H1 (cell line): ENCODE results near the gene COTL1. TPM values are rescaled to one million over a fixed set of nuclear protein-coding genes. Genes with fewer than 3 reads are reported as not detected.

Experiments
- CTCF ChIA-PET: fragments of 300-600 bp; sonication (Branson Sonifier 250); formaldehyde crosslinking; loops from one replicate; lab custom pipeline; 2021; ENCODE audit not compliant: partially characterized antibody; lab: Charles Lee
- POLR2A ChIA-PET: fragments of 300-600 bp; sonication (Branson Sonifier 250); formaldehyde crosslinking; loops from one replicate; lab custom pipeline; 2021; ENCODE audit warnings: inconsistent platforms; ENCODE audit not compliant: partially characterized antibody; lab: Charles Lee
- DNase-seq, 2 experiments: peaks; one replicate each; pipeline versions ENCODE4 v3.0.0 to v3.0.0-alpha.2; 2010 to 2022; ENCODE audit warnings: low spot score in 2 of 2, low read depth in 1 of 2, mixed read lengths in 1 of 2
- FAIRE-seq: peaks from 2 replicates; lab custom pipeline; 2011; peaks lifted over from hg19 to GRCh38; lab: Jason Lieb, UNC
- H2AFZ ChIP-seq: 2 replicates; pipeline ENCODE4 v1.8.1; 2012; ENCODE audit warnings: low read length, inconsistent platforms
- H2AK5ac ChIP-seq: 2 replicates; pipeline ENCODE4 v1.6.1; 2013; ENCODE audit warnings: low read depth, low read length
- H2BK120ac ChIP-seq: replicated peaks from 2 replicates; pipeline ENCODE3; 2013; ENCODE audit warnings: low read depth, low read length, inconsistent platforms
- H2BK12ac ChIP-seq: 2 replicates; pipeline ENCODE4 v1.6.1; 2013; ENCODE audit warnings: low read depth, low read length
- H2BK15ac ChIP-seq: 2 replicates; pipeline ENCODE4 v1.6.1; 2013; ENCODE audit warnings: low read length
- H2BK20ac ChIP-seq: 2 replicates; pipeline ENCODE4 v1.6.1; 2013; ENCODE audit warnings: low read length
- H2BK5ac ChIP-seq: 2 replicates; pipeline ENCODE4 v1.6.1; 2013; ENCODE audit warnings: low read depth, low read length
- H3K14ac ChIP-seq: 2 replicates; pipeline ENCODE4 v1.6.1; 2013; ENCODE audit warnings: inconsistent platforms; ENCODE audit not compliant: insufficient read length
- H3K18ac ChIP-seq: 2 replicates; pipeline ENCODE4 v1.6.1; 2013; ENCODE audit warnings: low read length; ENCODE audit errors: extremely low read depth
- H3K23ac ChIP-seq: 2 replicates; pipeline ENCODE4 v1.6.1; 2013; ENCODE audit warnings: inconsistent platforms; ENCODE audit not compliant: insufficient read length
- H3K23me2 ChIP-seq: 2 replicates; pipeline ENCODE4 v1.6.1; 2013; ENCODE audit warnings: low read depth, low read length
- H3K27ac ChIP-seq: 2 replicates; pipeline ENCODE4 v1.6.1; 2011; ENCODE audit warnings: low read depth, low read length, inconsistent platforms
- H3K27me3 ChIP-seq, 4 experiments: replicated peaks in 1 of 4; 1 replicate in 1 of 4; 2 replicates in 3 of 4; pipeline versions ENCODE4 v1.6.1 to v1.8.1; 2011 to 2013; ENCODE audit warnings: low read length in 3 of 4, mild to moderate bottlenecking in 3 of 4, inconsistent platforms in 2 of 4, mixed read lengths in 2 of 4, moderate library complexity in 1 of 4; ENCODE audit not compliant: control insufficient read depth in 3 of 4, insufficient read depth in 3 of 4; ENCODE audit errors: extremely low read depth in 1 of 4
- H3K36me3 ChIP-seq, 4 experiments: 2 replicates each; pipeline versions ENCODE4 v1.6.1 to v1.8.1; 2011 to 2013; ENCODE audit warnings: mild to moderate bottlenecking in 4 of 4, low read length in 3 of 4, moderate library complexity in 2 of 4, control low read depth in 1 of 4, inconsistent platforms in 1 of 4; ENCODE audit not compliant: insufficient read depth in 4 of 4, control insufficient read depth in 2 of 4
- H3K4ac ChIP-seq: replicated peaks from 2 replicates; pipeline ENCODE3; 2013; ENCODE audit warnings: low read length, low read depth, mixed read lengths, inconsistent platforms; ENCODE audit not compliant: insufficient read length
- H3K4me1 ChIP-seq, 4 experiments: replicated peaks in 1 of 4; 1 replicate in 1 of 4; 2 replicates in 3 of 4; pipeline versions ENCODE4 v1.6.1 to v1.8.1; 2011 to 2013; ENCODE audit warnings: low read length in 3 of 4, inconsistent platforms in 2 of 4, mixed read lengths in 1 of 4; ENCODE audit not compliant: insufficient read depth in 4 of 4, control insufficient read depth in 3 of 4
- H3K4me2 ChIP-seq, 2 experiments: 2 replicates each; pipeline versions ENCODE4 v1.6.1 to v1.8.1; 2011 to 2013; ENCODE audit warnings: low read depth in 2 of 2, low read length in 2 of 2, control low read depth in 1 of 2, inconsistent platforms in 1 of 2, mild to moderate bottlenecking in 1 of 2; ENCODE audit not compliant: insufficient read depth in 1 of 2
- H3K4me3 ChIP-seq, 4 experiments: fragments of 200-600, 300-600 bp in 1 of 4; sonication (generic), shearing (Covaris generic), sonication (Bioruptor Twin) in 1 of 4; 2 replicates each; pipeline versions ENCODE4 v1.5.1 to v1.8.1; 2011 to 2016; ENCODE audit warnings: low read length in 4 of 4, low read depth in 3 of 4, control low read depth in 2 of 4, inconsistent platforms in 2 of 4, mild to moderate bottlenecking in 2 of 4, mixed read lengths in 1 of 4, moderate library complexity in 1 of 4; ENCODE audit not compliant: insufficient read depth in 2 of 4; ENCODE audit errors: extremely low read depth in 1 of 4
- H3K56ac ChIP-seq: replicated peaks from 2 replicates; pipeline ENCODE3; 2013; ENCODE audit warnings: low read depth, mild to moderate bottlenecking, mixed read lengths, low read length, inconsistent platforms; ENCODE audit not compliant: insufficient read length
- H3K79me1 ChIP-seq: 2 replicates; pipeline ENCODE4 v1.6.1; 2013; ENCODE audit warnings: low read depth, low read length, control low read depth
- H3K79me2 ChIP-seq, 2 experiments: 2 replicates each; pipeline versions ENCODE4 v1.6.1 to v1.8.1; 2012 to 2013; ENCODE audit warnings: low read length in 2 of 2, mild to moderate bottlenecking in 2 of 2, inconsistent platforms in 1 of 2; ENCODE audit not compliant: insufficient read depth in 2 of 2, control insufficient read depth in 1 of 2
- H3K9ac ChIP-seq, 4 experiments: replicated peaks in 1 of 4; 1 replicate in 1 of 4; 2 replicates in 3 of 4; pipeline versions ENCODE4 v1.6.1 to v1.8.1; 2011 to 2013; ENCODE audit warnings: low read depth in 3 of 4, low read length in 3 of 4, control low read depth in 2 of 4, mild to moderate bottlenecking in 2 of 4, moderate library complexity in 2 of 4, inconsistent platforms in 1 of 4; ENCODE audit errors: extremely low read depth in 1 of 4
- H3K9me3 ChIP-seq, 2 experiments: 2 replicates each; pipeline versions ENCODE4 v1.6.1 to v1.8.1; 2012 to 2013; ENCODE audit warnings: mild to moderate bottlenecking in 2 of 2, moderate library complexity in 2 of 2, control low read depth in 1 of 2, inconsistent platforms in 1 of 2, low read depth in 1 of 2, low read length in 1 of 2, mixed read lengths in 1 of 2; ENCODE audit not compliant: insufficient read depth in 2 of 2
- H4K20me1 ChIP-seq, 2 experiments: replicated peaks in 1 of 2; 2 replicates each; pipeline versions ENCODE3 to v1.8.1; 2011 to 2013; ENCODE audit warnings: inconsistent platforms in 2 of 2, low read length in 2 of 2, mild to moderate bottlenecking in 1 of 2; ENCODE audit not compliant: insufficient read depth in 2 of 2, control insufficient read depth in 1 of 2
- H4K5ac ChIP-seq: 2 replicates; pipeline ENCODE4 v1.6.1; 2013; ENCODE audit warnings: low read length, low read depth, mixed read lengths, inconsistent platforms; ENCODE audit not compliant: insufficient read length
- H4K8ac ChIP-seq: 2 replicates; pipeline ENCODE4 v1.8.0; 2013; ENCODE audit warnings: mild to moderate bottlenecking, moderate library complexity, low read length, inconsistent platforms; ENCODE audit not compliant: insufficient read depth; ENCODE audit errors: extremely low read depth
- H4K91ac ChIP-seq: replicated peaks from 2 replicates; pipeline ENCODE3; 2013; ENCODE audit warnings: low read length, mixed read lengths, inconsistent platforms; ENCODE audit not compliant: insufficient read length
- ATF2 ChIP-seq: IDR thresholded peaks from 2 replicates; pipeline ENCODE4 v1.6.1; 2012; ENCODE audit warnings: low read length, inconsistent platforms
- BRCA1 ChIP-seq: IDR thresholded peaks from 2 replicates; pipeline ENCODE4 v1.6.1; 2012; ENCODE audit warnings: low read depth, low read length, improper control_type of control experiment
- CHD2 ChIP-seq: IDR thresholded peaks from 2 replicates; pipeline ENCODE4 v1.6.1; 2012; ENCODE audit warnings: low read length, improper control_type of control experiment
- FOSL1 ChIP-seq: IDR thresholded peaks from 2 replicates; pipeline ENCODE4 v1.6.1; 2011; ENCODE audit warnings: mild to moderate bottlenecking, low read depth, low read length, moderate library complexity; ENCODE audit not compliant: insufficient read depth
- JUN ChIP-seq: IDR thresholded peaks from 2 replicates; pipeline ENCODE4 v1.6.1; 2011; ENCODE audit warnings: low read depth, mild to moderate bottlenecking, improper control_type of control experiment, low read length
- KDM1A ChIP-seq: fragments of 200-600, 300-600 bp; sonication (generic); IDR thresholded peaks from 2 replicates; pipeline ENCODE4 v1.7.1; 2016; ENCODE audit warnings: mild to moderate bottlenecking, low read length, borderline replicate concordance
- POU5F1 ChIP-seq: IDR thresholded peaks from 2 replicates; pipeline ENCODE4 v1.6.1; 2011; ENCODE audit warnings: low read depth, mild to moderate bottlenecking, low read length, moderate library complexity
- RAD21 ChIP-seq, 2 experiments: IDR thresholded peaks in 1 of 2; conservative IDR thresholded peaks in 1 of 2; 2 replicates each; pipeline ENCODE4 v1.6.1; 2011; ENCODE audit warnings: low read depth in 2 of 2, low read length in 2 of 2, improper control_type of control experiment in 1 of 2, inconsistent platforms in 1 of 2, mild to moderate bottlenecking in 1 of 2, moderate library complexity in 1 of 2
- SIN3A ChIP-seq, 2 experiments: IDR thresholded peaks in 1 of 2; conservative IDR thresholded peaks in 1 of 2; 2 replicates each; pipeline ENCODE4 v1.6.1; 2011 to 2012; ENCODE audit warnings: low read length in 2 of 2, improper control_type of control experiment in 1 of 2, low read depth in 1 of 2, mild to moderate bottlenecking in 1 of 2
- YY1 ChIP-seq: IDR thresholded peaks from 2 replicates; pipeline ENCODE4 v1.6.1; 2011; ENCODE audit warnings: low read depth, mild to moderate bottlenecking, low read length
- WGBS, 2 experiments: shearing (Covaris generic) in 1 of 2; methylation state at CpG; one replicate each; pipeline versions ENCODE4 v1.1.6 to v1.1.7; 2013 to 2015; ENCODE audit warnings: low lambda C conversion rate in 2 of 2, mixed read lengths in 2 of 2, inconsistent platforms in 1 of 2, low coverage in 1 of 2, missing lambda C conversion rate in 1 of 2; ENCODE audit not compliant: insufficient replicate concordance in 2 of 2, insufficient coverage in 1 of 2, insufficient read length in 1 of 2; ENCODE audit errors: extremely low coverage in 1 of 2, missing lambda C conversion rate in 1 of 2; 5-methylcytosine and 5-hydroxymethylcytosine counted together
- polyA plus RNA-seq, 7 experiments: library from polyadenylated mRNA; depleted of rRNA in 3 of 7; stranded (reverse) in 5 of 7; unstranded in 2 of 7; fragments of >200 nt in 5 of 7; fragments of 200-250 nt in 2 of 7; gene quantifications; 1 replicate in 5 of 7; 2 replicates in 1 of 7; 4 replicates in 1 of 7; pipeline versions ENCODE4 v1.2.1 to v1.2.3, GENCODE V29; 2011 to 2013; ENCODE audit warnings: missing spikeins in 2 of 7, mixed read lengths in 2 of 7
- total RNA-seq: library from RNA; stranded (reverse); fragmentation: NEBNext Ultra II Directional; extraction: Animal tissue kit (Norgen Biotek cat#: 25700); gene quantifications from 2 replicates; pipeline ENCODE4 v1.2.1, GENCODE V29; 2021

The COTL1 gene
- total and polyA plus RNA-seq, 2 of the 8 experiments (the other 6 are each of a cell fraction or from before 2014, with no cell fraction given), result 59.2 to 183 TPM

GRCh38 chr16:84537491-84538151 is 80.3 kb downstream of the COTL1 start:
- H3K9me3 ChIP-seq, result no peaks in the 10 kb centered on the region
- H2AFZ ChIP-seq, result no peak overlapping the region
- H4K8ac ChIP-seq, result no peak overlapping the region
- H3K4ac ChIP-seq, result no peak overlapping the region
- no peak overlapping the region for H3K18ac ChIP-seq
- H3K27ac ChIP-seq, result no peak overlapping the region
- H3K14ac ChIP-seq, result no peak overlapping the region
- H3K4me2 ChIP-seq, result no peak overlapping the region
- no peak overlapping the region for H4K91ac ChIP-seq
- TF ChIP-seq BRCA1 (no peak), CHD2 (no peak), SIN3A (conservative IDR thresholded peaks at IDR 0.05 in 1 of 2, IDR thresholded peaks at IDR 0.05 in 1 of 2; ENCODE audit: low read depth in 1 of 2, low read length in 2 of 2) (no peak), RAD21 (IDR thresholded peaks at IDR 0.05 in 1 of 2, conservative IDR thresholded peaks at IDR 0.05 in 1 of 2; ENCODE audit: low read depth in 2 of 2, low read length in 2 of 2) (no peak), FOSL1 (no peak), POU5F1 (no peak), ATF2 (no peak), JUN (no peak), KDM1A (no peak), YY1 (no peak)
- no peak overlapping the region for H2BK5ac ChIP-seq
- H3K79me2 ChIP-seq, result no peaks in the 10 kb centered on the region
- no peaks in the 10 kb centered on the region for H3K36me3 ChIP-seq
- WGBS, 2 experiments, result 96% methylated on average over 11 of the region's 11 CpGs; no CpG with 5 or more reads in 1 of the 2 experiments
- H2BK12ac ChIP-seq, result no peak overlapping the region
- H3K79me1 ChIP-seq, result no peaks in the 10 kb centered on the region
- no peak overlapping the region for H3K4me3 ChIP-seq
- H4K20me1 ChIP-seq, result no peaks in the 10 kb centered on the region
- no peak overlapping the region for H2BK15ac ChIP-seq
- no peak overlapping the region for H2BK20ac ChIP-seq
- H4K5ac ChIP-seq, result no peak overlapping the region
- H3K56ac ChIP-seq, result no peak overlapping the region
- no peak overlapping the region for H3K23ac ChIP-seq
- H2BK120ac ChIP-seq, result no peak overlapping the region
- DNase-seq (no peak), FAIRE-seq (no peak)
- ChIA-PET POLR2A (interaction anchor here (1.0 kb wide), 1 partner anchor 7 kb away, joined by 3 read pairs; no protein-coding TSS in a partner anchor), CTCF (interaction anchor here (0.7 kb wide), 1 partner anchor 188 kb away, joined by 4 read pairs; no protein-coding TSS in a partner anchor)
- no peaks in the 10 kb centered on the region for H3K23me2 ChIP-seq
- no peak overlapping the region for H3K9ac ChIP-seq
- H3K4me1 ChIP-seq, result peaks cover 9 to 20% (median 12%) of the 10 kb centered on the region in 4 experiments
- H3K27me3 ChIP-seq, result no peaks in the 10 kb centered on the region
- no peak overlapping the region for H2AK5ac ChIP-seq
